HepG2 (cell line): ENCODE results near the gene SPATC1L. TPM values are rescaled to one million over a fixed set of nuclear protein-coding genes. Genes with fewer than 3 reads are reported as not detected.
A peak's percentile ranks its signal among the peaks of the same experiment; 100 is the strongest.

ENCODE experiments used
- ATF2 ChIP-seq: sonication (generic); formaldehyde crosslinking; IDR thresholded peaks from 2 replicates; pipeline ENCODE4 v1.4.0; 2020; ENCODE audit warnings: missing genetic modification reagents
- FOXA3 ChIP-seq: IDR thresholded peaks from 2 replicates; pipeline ENCODE4 v1.6.1; 2016; ENCODE audit warnings: missing genetic modification reagents, missing compliant biosample characterization
- FOXO1 ChIP-seq: sonication (generic); formaldehyde crosslinking; IDR thresholded peaks from 2 replicates; pipeline ENCODE4 v1.4.0; 2020; ENCODE audit warnings: missing genetic modification reagents
- HOXA3 ChIP-seq: sonication (generic); formaldehyde crosslinking; IDR thresholded peaks from 2 replicates; pipeline ENCODE4 v1.5.0; 2020; ENCODE audit warnings: missing genetic modification reagents
- JUND ChIP-seq: sonication (generic); formaldehyde crosslinking; IDR thresholded peaks from 2 replicates; pipeline ENCODE4 v1.8.0; 2022; ENCODE audit warnings: mild to moderate bottlenecking, missing genetic modification reagents
- MYNN ChIP-seq: sonication (generic); formaldehyde crosslinking; IDR thresholded peaks from 2 replicates; pipeline ENCODE4 v1.4.0; 2020; ENCODE audit warnings: mild to moderate bottlenecking, low read depth, missing genetic modification reagents
- NCOA2 ChIP-seq: sonication (generic); formaldehyde crosslinking; IDR thresholded peaks from 2 replicates; pipeline ENCODE4 v1.8.0; 2022; ENCODE audit warnings: inconsistent platforms
- NFYB ChIP-seq: sonication (generic); formaldehyde crosslinking; IDR thresholded peaks from 2 replicates; pipeline ENCODE4 v1.4.0; 2020; ENCODE audit warnings: missing genetic modification reagents
- NR0B2 ChIP-seq: sonication (generic); formaldehyde crosslinking; IDR thresholded peaks from 2 replicates; pipeline ENCODE4 v1.4.0; 2020; ENCODE audit warnings: mild to moderate bottlenecking, missing genetic modification reagents
- NR2F1 ChIP-seq, 2 experiments: fragments of 450-650 bp in 1 of 2; formaldehyde crosslinking in 1 of 2; IDR thresholded peaks; 2 replicates each; pipeline versions ENCODE4 v1.5.0 to v1.6.1; 2016 to 2020; ENCODE audit warnings: mild to moderate bottlenecking in 1 of 2, missing compliant biosample characterization in 1 of 2, missing genetic modification reagents in 1 of 2, moderate library complexity in 1 of 2
- POLR2AphosphoS5 ChIP-seq: IDR thresholded peaks from 2 replicates; pipeline ENCODE4 v1.6.1; 2012; ENCODE audit warnings: low read depth, low read length
- RBM39 ChIP-seq: fragments of 200-400 bp; formaldehyde crosslinking; IDR thresholded peaks from one replicate; pipeline ENCODE4 v1.6.1; 2018; ENCODE audit warnings: antibody characterized with exemption, mild to moderate bottlenecking, low read depth, low read length; ENCODE audit not compliant: poor library complexity, severe bottlenecking
- SALL1 ChIP-seq: sonication (generic); formaldehyde crosslinking; IDR thresholded peaks from 2 replicates; pipeline ENCODE4 v1.8.0; 2022; ENCODE audit warnings: mild to moderate bottlenecking, missing genetic modification reagents
- SIX1 ChIP-seq: sonication (generic); formaldehyde crosslinking; IDR thresholded peaks from 2 replicates; pipeline ENCODE4 v1.4.0; 2020; ENCODE audit warnings: missing genetic modification reagents, borderline replicate concordance
- THAP9 ChIP-seq: sonication (generic); formaldehyde crosslinking; IDR thresholded peaks from 2 replicates; pipeline ENCODE4; 2020; ENCODE audit warnings: missing genetic modification reagents, mild to moderate bottlenecking, borderline replicate concordance
- ZEB1 ChIP-seq: IDR thresholded peaks from 2 replicates; pipeline ENCODE4 v1.6.1; 2012; ENCODE audit warnings: mild to moderate bottlenecking, low read depth, inconsistent platforms; ENCODE audit not compliant: insufficient replicate concordance
- ZNF235 ChIP-seq: sonication (generic); formaldehyde crosslinking; IDR thresholded peaks from 2 replicates; pipeline ENCODE4 v1.8.1; 2023; ENCODE audit warnings: mild to moderate bottlenecking, missing genetic modification reagents, borderline replicate concordance
- ZNF280B ChIP-seq: sonication (generic); formaldehyde crosslinking; IDR thresholded peaks from 2 replicates; pipeline ENCODE4 v1.5.0; 2020; ENCODE audit warnings: missing genetic modification reagents, mild to moderate bottlenecking, borderline replicate concordance
- ZNF337 ChIP-seq: sonication (generic); formaldehyde crosslinking; IDR thresholded peaks from 2 replicates; pipeline ENCODE4 v1.5.1; 2020; ENCODE audit warnings: missing genetic modification reagents, low read depth, mild to moderate bottlenecking, borderline replicate concordance
- ZNF501 ChIP-seq: sonication (generic); formaldehyde crosslinking; IDR thresholded peaks from 2 replicates; pipeline ENCODE4 v1.5.1; 2020; ENCODE audit warnings: mild to moderate bottlenecking, moderate library complexity, missing genetic modification reagents
- ZNF572 ChIP-seq: sonication (generic); formaldehyde crosslinking; IDR thresholded peaks from 2 replicates; pipeline ENCODE4 v1.5.1; 2020; ENCODE audit warnings: mild to moderate bottlenecking, missing genetic modification reagents
- ZNF749 ChIP-seq: sonication (generic); formaldehyde crosslinking; IDR thresholded peaks from 2 replicates; pipeline ENCODE4 v1.8.0; 2022; ENCODE audit warnings: mild to moderate bottlenecking, missing genetic modification reagents, moderate library complexity, borderline replicate concordance
- polyA plus RNA-seq, 8 experiments: library from polyadenylated mRNA; depleted of rRNA in 3 of 8; stranded (reverse) in 7 of 8; unstranded in 1 of 8; fragments of >200 nt; fragmentation: Illumina TruSeq in 4 of 8; extraction: Trizol in 4 of 8; gene quantifications; 2 replicates each; pipeline versions ENCODE4 v1.2.1 to v1.2.3, GENCODE V29; 2011 to 2016; ENCODE audit warnings: low read depth in 4 of 8, missing spikeins in 1 of 8, mixed read lengths in 1 of 8; ENCODE audit not compliant: insufficient read depth in 1 of 8
- total RNA-seq, 5 experiments: library from RNA; depleted of rRNA; stranded (reverse); fragments of >200 nt; fragmentation: Illumina TruSeq; extraction: Trizol; gene quantifications; 2 replicates each; pipeline ENCODE4 v1.2.3, GENCODE V29; 2016; ENCODE audit warnings: low read depth in 1 of 5

SPATC1L gene
- total and polyA plus RNA-seq, 2 of the 13 experiments (the other 11 are each of a cell fraction or from before 2014, with no cell fraction given), result 1.4 to 3.3 TPM

- peak; percentile 98 for TF ChIP-seq ZNF280B
- TF ChIP-seq RBM39, result peak; percentile 50
- peak; percentile 3; the same call in 1 of the 2 replicates for TF ChIP-seq NR0B2
- peak; percentile 70 for TF ChIP-seq ZNF235 (CRISPR knock-in tag)
- TF ChIP-seq FOXA3 (CRISPR knock-in tag), result peak; percentile 18; the same call in 1 of the 2 replicates
- TF ChIP-seq SALL1 (CRISPR knock-in tag), result peak; percentile 69
- TF ChIP-seq NFYB (CRISPR knock-in tag), result no peak
- TF ChIP-seq NR2F1 (CRISPR knock-in tag; IDR thresholded peaks at IDR 0.05), result peak; percentile 80 to 89; a peak in 3 of 4 replicates
- no peak for TF ChIP-seq MYNN
- TF ChIP-seq HOXA3 (CRISPR knock-in tag), result peak; percentile 71
- no peak for TF ChIP-seq SIX1
- TF ChIP-seq ZNF501, result peak; percentile 69; the same call in 1 of the 2 replicates
- peak; percentile 52; the same call in 1 of the 2 replicates for TF ChIP-seq ZNF749 (CRISPR knock-in tag)
- peak; percentile 20; the same call in 1 of the 2 replicates for TF ChIP-seq ATF2 (CRISPR knock-in tag)
- TF ChIP-seq JUND (CRISPR knock-in tag), result 0 out of 2 replicates have a peak, but pooled peaks have one; percentile 2
- TF ChIP-seq ZNF337, result peak; percentile 69; the same call in 1 of the 2 replicates
- TF ChIP-seq THAP9 (CRISPR knock-in tag), result peak; percentile 72; the same call in 1 of the 2 replicates
- no peak for TF ChIP-seq ZEB1
- TF ChIP-seq POLR2AphosphoS5, result peak; percentile 99
- peak; percentile 37; the same call in 1 of the 2 replicates for TF ChIP-seq NCOA2 (CRISPR knock-in tag)
- peak; percentile 14; the same call in 1 of the 2 replicates for TF ChIP-seq ZNF572 (CRISPR knock-in tag)
- peak; percentile 8; the same call in 1 of the 2 replicates for TF ChIP-seq FOXO1 (CRISPR knock-in tag)
Observed at GRCh38 chr21:46155514-46156377, 28.5 kb downstream of the SPATC1L start, which contains the start of gene FTCD (continued).
